ENCODE data around the gene KMO.

KMO gene

GRCh38 chr1:241521718-241522117, 10.5 kb upstream of the KMO start:
- TF ChIP-seq, protein P1, sequence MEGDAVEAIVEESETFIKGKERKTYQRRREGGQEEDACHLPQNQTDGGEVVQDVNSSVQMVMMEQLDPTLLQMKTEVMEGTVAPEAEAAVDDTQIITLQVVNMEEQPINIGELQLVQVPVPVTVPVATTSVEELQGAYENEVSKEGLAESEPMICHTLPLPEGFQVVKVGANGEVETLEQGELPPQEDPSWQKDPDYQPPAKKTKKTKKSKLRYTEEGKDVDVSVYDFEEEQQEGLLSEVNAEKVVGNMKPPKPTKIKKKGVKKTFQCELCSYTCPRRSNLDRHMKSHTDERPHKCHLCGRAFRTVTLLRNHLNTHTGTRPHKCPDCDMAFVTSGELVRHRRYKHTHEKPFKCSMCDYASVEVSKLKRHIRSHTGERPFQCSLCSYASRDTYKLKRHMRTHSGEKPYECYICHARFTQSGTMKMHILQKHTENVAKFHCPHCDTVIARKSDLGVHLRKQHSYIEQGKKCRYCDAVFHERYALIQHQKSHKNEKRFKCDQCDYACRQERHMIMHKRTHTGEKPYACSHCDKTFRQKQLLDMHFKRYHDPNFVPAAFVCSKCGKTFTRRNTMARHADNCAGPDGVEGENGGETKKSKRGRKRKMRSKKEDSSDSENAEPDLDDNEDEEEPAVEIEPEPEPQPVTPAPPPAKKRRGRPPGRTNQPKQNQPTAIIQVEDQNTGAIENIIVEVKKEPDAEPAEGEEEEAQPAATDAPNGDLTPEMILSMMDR (IDR thresholded peaks at IDR 0.05; ENCODE audit: extremely low read depth, missing control alignments), result no peak
- no peak for DNase-seq (ENCODE audit: low spot score)

- TF ChIP-seq, protein P1 (IDR thresholded peaks at IDR 0.05; ENCODE audit: extremely low read depth, missing control alignments), result no peak
- DNase-seq (ENCODE audit: low spot score), result no peak
Observed at GRCh38 chr1:241525026-241525425, 7.2 kb upstream of the KMO start.

DNA sequence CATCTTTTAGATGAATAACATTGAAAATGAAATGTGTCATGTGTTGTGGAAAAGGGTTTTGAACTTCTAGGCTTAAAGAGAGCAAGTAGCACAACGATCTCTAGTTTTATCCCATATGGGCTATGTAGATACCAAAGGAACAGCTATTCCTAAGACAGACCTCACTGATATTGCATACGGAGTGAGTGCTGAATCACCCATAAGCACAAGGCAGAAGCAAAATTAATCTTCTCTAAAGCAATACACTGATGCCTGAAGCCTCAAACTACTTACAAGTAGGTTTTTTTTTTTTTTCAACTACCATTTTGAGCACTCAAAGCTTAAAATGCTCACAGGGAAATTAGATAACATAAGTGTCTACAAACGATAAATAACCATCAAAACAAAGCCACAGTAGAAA, 5.0 kb upstream of the KMO start:
- no peak for DNase-seq (ENCODE audit: low spot score)
- TF ChIP-seq, protein P1 (IDR thresholded peaks at IDR 0.05; ENCODE audit: extremely low read depth, missing control alignments), result no peak

DNA sequence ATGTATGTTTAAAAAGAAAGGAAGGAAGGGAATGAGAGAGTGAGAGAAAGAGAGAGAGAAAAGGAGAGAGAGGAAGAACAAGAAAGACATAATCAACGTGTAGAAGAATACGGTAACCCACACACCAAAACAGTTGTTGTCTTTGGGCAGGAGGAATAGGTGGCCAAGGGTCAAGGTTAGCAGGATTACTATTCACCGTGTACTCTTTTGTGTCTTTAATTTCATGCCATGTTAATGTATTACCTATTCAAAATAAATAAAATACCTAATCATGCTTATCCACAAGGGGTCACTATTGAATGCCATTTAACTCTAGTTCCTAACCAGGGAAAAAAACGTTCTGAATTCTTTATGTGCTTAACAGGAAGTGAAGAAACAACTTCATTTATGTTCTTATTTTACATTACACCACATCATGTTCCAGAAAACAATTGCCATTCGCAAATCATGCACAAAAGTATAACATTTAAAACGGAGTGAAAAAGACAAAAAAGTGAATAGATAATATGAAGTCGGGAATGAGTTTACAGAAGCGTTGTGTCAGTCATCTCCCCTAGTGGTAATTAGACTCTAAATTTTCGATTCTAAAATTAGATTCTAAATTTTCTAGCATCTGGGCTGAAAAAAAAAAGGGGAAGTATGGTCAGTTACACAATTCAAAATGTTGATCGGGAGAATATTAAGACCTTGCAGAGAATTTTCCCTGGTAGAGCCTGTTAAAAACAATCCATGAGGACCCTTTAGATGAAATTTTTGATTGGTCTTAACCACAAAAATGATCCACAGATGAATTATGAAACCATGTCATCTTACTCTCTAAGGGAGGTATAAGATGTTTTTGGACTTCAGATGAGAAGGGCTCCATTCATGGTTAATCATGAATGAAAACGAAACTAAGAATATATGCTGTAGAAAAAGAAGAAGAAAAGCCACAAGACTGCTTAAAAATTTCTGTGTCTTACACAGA, 700 bp upstream of the KMO start:
- peak; percentile 27 for DNase-seq (ENCODE audit: low spot score)
- TF ChIP-seq, protein P1 (IDR thresholded peaks at IDR 0.05; ENCODE audit: extremely low read depth, missing control alignments), result no peak

GRCh38 chr1:241532864-241533263, 686 bp downstream of the KMO start:
- DNase-seq (ENCODE audit: low spot score), result peak; percentile 16
- TF ChIP-seq, protein P1 (IDR thresholded peaks at IDR 0.05; ENCODE audit: extremely low read depth, missing control alignments), result no peak

GRCh38 chr1:241533326-241534115, 1.3 kb downstream of the KMO start:
- no peak for DNase-seq (ENCODE audit: low spot score)

More at GRCh38 chr1:241533326-241534115, 1.3 kb downstream of the KMO start:
- TF ChIP-seq, protein P1 (IDR thresholded peaks at IDR 0.05; ENCODE audit: extremely low read depth, missing control alignments), result no peak
